K562 (cell line): ENCODE results near the gene SNX19. TPM values are rescaled to one million over a fixed set of nuclear protein-coding genes. Genes with fewer than 3 reads are reported as not detected.

Experiments
- ATAC-seq: fragments of 200-7000 bp; cut with Tn5 transposase; 3 replicates; pipeline ENCODE4 v1.9.1; 2020; ENCODE audit warnings: moderate library complexity
- BruUV-seq: library from RNA; stranded (reverse); fragments of 400-500 nt; replicated peaks from 2 replicates; lab custom pipeline; 2021; lab: Mats Ljungman, UMichigan
- CTCF ChIA-PET: fragments of 300-600 bp; formaldehyde crosslinking; extraction: SDS; loops from one replicate; lab custom pipeline; 2021; ENCODE audit warnings: low intra/inter-chr PET ratio; lab: Yijun Ruan, JAX
- POLR2A ChIA-PET: fragments of 300-600, 350-650 bp; sonication (Branson Sonifier 250); formaldehyde crosslinking; extraction: SDS; loops from one replicate; lab custom pipeline; 2021; ENCODE audit warnings: antibody characterized with exemption, inconsistent platforms; lab: Yijun Ruan, JAX
- DNase-seq, 4 experiments: peaks; one replicate each; pipeline versions ENCODE4 v3.0.0 to v3.0.0-alpha.2; 2011 to 2018; ENCODE audit warnings: low spot score in 3 of 4, mixed read lengths in 3 of 4; ENCODE audit errors: extremely low read depth in 1 of 4
- FAIRE-seq: peaks from 2 replicates; lab custom pipeline; 2011; peaks lifted over from hg19 to GRCh38; lab: Jason Lieb, UNC
- H2AFZ ChIP-seq: 2 replicates; pipeline ENCODE4 v1.6.0; 2011; ENCODE audit warnings: low read depth, low read length, control low read depth, inconsistent platforms
- H3K27ac ChIP-seq: fragments of 200-600 bp; 3 replicates; pipeline ENCODE4 v1.8.0; 2011; ENCODE audit warnings: low read depth, mild to moderate bottlenecking, control low read depth, inconsistent platforms, low read length, moderate library complexity, mixed read lengths; ENCODE audit errors: extremely low read depth
- H3K27me3 ChIP-seq, 2 experiments: fragments of 300-600 bp in 1 of 2; 2 replicates in 1 of 2; 3 replicates in 1 of 2; pipeline versions ENCODE4 v1.6.0 to v1.8.0; 2011; ENCODE audit warnings: inconsistent platforms in 2 of 2, low read length in 2 of 2, mild to moderate bottlenecking in 1 of 2, mixed read lengths in 1 of 2, moderate library complexity in 1 of 2; ENCODE audit not compliant: control insufficient read depth in 2 of 2, insufficient read depth in 2 of 2
- H3K36me3 ChIP-seq: fragments of 300-600 bp; 3 replicates; pipeline ENCODE4 v1.8.0; 2011; ENCODE audit warnings: mild to moderate bottlenecking, low read length, inconsistent platforms; ENCODE audit not compliant: control insufficient read depth, insufficient read depth
- H3K4me1 ChIP-seq, 2 experiments: fragments of 200-600 bp in 1 of 2; replicated peaks in 1 of 2; 2 replicates in 1 of 2; 3 replicates in 1 of 2; pipeline versions ENCODE4 v1.5.1 to v1.8.0; 2011; ENCODE audit warnings: inconsistent platforms in 2 of 2, low read length in 2 of 2, mild to moderate bottlenecking in 1 of 2, mixed read lengths in 1 of 2, moderate library complexity in 1 of 2; ENCODE audit not compliant: control insufficient read depth in 2 of 2, insufficient read depth in 2 of 2
- H3K4me2 ChIP-seq: 2 replicates; pipeline ENCODE4 v1.6.1; 2011; ENCODE audit warnings: low read length, control low read depth, inconsistent platforms, mixed read lengths; ENCODE audit not compliant: insufficient read depth
- H3K4me3 ChIP-seq: fragments of 200-600 bp; sonication (generic), shearing (Covaris generic); 2 replicates; pipeline ENCODE4 v1.5.1; 2016; ENCODE audit warnings: control low read depth, inconsistent platforms
- H3K79me2 ChIP-seq: fragments of 200-600 bp; 3 replicates; pipeline ENCODE4 v1.8.0; 2011; ENCODE audit warnings: low read length, inconsistent platforms; ENCODE audit not compliant: control insufficient read depth, insufficient read depth
- H3K9ac ChIP-seq, 2 experiments: 2 replicates each; pipeline versions ENCODE4 v1.6.0 to v1.6.1; 2011; ENCODE audit warnings: low read depth in 2 of 2, low read length in 2 of 2, control low read depth in 1 of 2, inconsistent platforms in 1 of 2, mild to moderate bottlenecking in 1 of 2, mixed read lengths in 1 of 2; ENCODE audit not compliant: insufficient read depth in 1 of 2
- H3K9me1 ChIP-seq: one replicate; pipeline ENCODE4 v1.6.0; 2011; ENCODE audit warnings: inconsistent platforms, mild to moderate bottlenecking, low read length, moderate library complexity; ENCODE audit not compliant: control insufficient read depth, insufficient read depth
- H3K9me3 ChIP-seq: replicated peaks from 2 replicates; pipeline ENCODE4 v1.5.1; 2011; ENCODE audit warnings: low read depth, low read length, inconsistent platforms; ENCODE audit not compliant: control insufficient read depth, insufficient read depth
- H4K20me1 ChIP-seq: replicated peaks from 2 replicates; pipeline ENCODE4 v1.6.1; 2011; ENCODE audit warnings: low read length, inconsistent platforms, mixed read lengths; ENCODE audit not compliant: control insufficient read depth, insufficient read depth
- CGGBP1 ChIP-seq: fragments of 250-450 bp; sonication (Bioruptor Pico); IDR thresholded peaks from 2 replicates; pipeline ENCODE4 v1.9.0; 2021; ENCODE audit warnings: mild to moderate bottlenecking
- HMGXB4 ChIP-seq: sonication (generic); formaldehyde crosslinking; IDR thresholded peaks from 2 replicates; pipeline ENCODE4 v1.8.1; 2023; ENCODE audit warnings: mild to moderate bottlenecking, missing genetic modification reagents
- HNRNPK ChIP-seq: fragments of 200-400 bp; formaldehyde crosslinking; IDR thresholded peaks from one replicate; pipeline ENCODE4 v1.6.1; 2018; ENCODE audit warnings: mild to moderate bottlenecking, low read depth, low read length; ENCODE audit not compliant: poor library complexity, severe bottlenecking
- KHSRP ChIP-seq: fragments of 450-650 bp; IDR thresholded peaks from 2 replicates; pipeline ENCODE4 v1.6.1; 2017
- L3MBTL2 ChIP-seq: fragments of 450-650 bp; IDR thresholded peaks from 2 replicates; pipeline ENCODE4 v1.6.1; 2016; ENCODE audit warnings: mild to moderate bottlenecking, moderate library complexity
- NR0B1 ChIP-seq: fragments of 450-650 bp; IDR thresholded peaks from one replicate; pipeline ENCODE4 v1.6.1; 2018; ENCODE audit warnings: mild to moderate bottlenecking, moderate library complexity; ENCODE audit not compliant: partially characterized antibody
- NRF1 ChIP-seq, 2 experiments: fragments of 450-650 bp; IDR thresholded peaks in 1 of 2; conservative IDR thresholded peaks in 1 of 2; 2 replicates each; pipeline ENCODE4 v1.6.1; 2014; ENCODE audit warnings: mild to moderate bottlenecking in 2 of 2
- NUFIP1 ChIP-seq: fragments of 450-650 bp; IDR thresholded peaks from 2 replicates; pipeline ENCODE4 v1.6.1; 2018; ENCODE audit not compliant: partially characterized antibody
- PRPF4 ChIP-seq: fragments of 200-400 bp; formaldehyde crosslinking; IDR thresholded peaks from one replicate; pipeline ENCODE4 v1.6.1; 2017; ENCODE audit warnings: low read length, low read depth, mild to moderate bottlenecking; ENCODE audit not compliant: insufficient read depth, poor library complexity, severe bottlenecking
- U2AF2 ChIP-seq: fragments of 200-400 bp; formaldehyde crosslinking; optimal IDR thresholded peaks from 2 replicates; pipeline ENCODE3; 2017; ENCODE audit warnings: low read depth, mild to moderate bottlenecking, low read length
- WGBS: fragments of 100-300 bp; shearing (Covaris generic); methylation state at CpG from one replicate; pipeline ENCODE4 v1.1.6; 2016; ENCODE audit warnings: low coverage, mixed read lengths; ENCODE audit not compliant: insufficient coverage; ENCODE audit errors: missing lambda C conversion rate; 5-methylcytosine and 5-hydroxymethylcytosine counted together
- in situ Hi-C: fragments of 300-500 bp; cut with MboI; formaldehyde crosslinking; loops from 4 replicates; pipeline ENCODE4 v1.15.0; 2018; ENCODE audit warnings: inconsistent platforms, mixed read lengths
- intact Hi-C: fragments of 100-400 bp; cut with micrococcal nuclease; formaldehyde crosslinking; loops from 2 replicates; pipeline ENCODE4 v1.14.2; 2022
- polyA plus RNA-seq, 8 experiments: library from polyadenylated mRNA; depleted of rRNA in 4 of 8; stranded (reverse) in 5 of 8; unstranded in 3 of 8; fragments of >200 nt; fragmentation: Nextera tagmentation in 2 of 8; fragmentation: Illumina TruSeq in 1 of 8; extraction: Ambion mirVana in 2 of 8; extraction: Trizol in 1 of 8; gene quantifications; 2 replicates each; pipeline versions ENCODE4 v1.2.1 to v1.2.3, GENCODE V29; 2011 to 2014; ENCODE audit warnings: inconsistent platforms in 1 of 8, missing spikeins in 1 of 8
- total RNA-seq, 7 experiments: library from RNA; depleted of rRNA in 6 of 7; stranded (reverse); fragments of >200 nt in 6 of 7; fragmentation: Illumina TruSeq in 2 of 7; extraction: Trizol in 2 of 7; gene quantifications; 2 replicates each; pipeline versions ENCODE4 v1.2.1 to v1.2.3, GENCODE V29; 2011 to 2021; ENCODE audit warnings: low replicate concordance in 1 of 7
- TF ChIP-seq, protein P1 (sequence below): fragments of 250-450 bp; sonication (Bioruptor Pico); IDR thresholded peaks from 2 replicates; pipeline ENCODE4 v1.8.0; 2022; ENCODE audit warnings: moderate library complexity, mild to moderate bottlenecking, inconsistent platforms
- TF ChIP-seq, protein P2 (sequence below): fragments of 250-450 bp; sonication (Bioruptor Pico); IDR thresholded peaks from 2 replicates; pipeline ENCODE4 v1.5.0; 2021

The SNX19 gene
- total and polyA plus RNA-seq, 9 of the 15 experiments (the other 6 are each of a cell fraction or from before 2014, with no cell fraction given): 2.2 to 31.3 (median 19.6) TPM

DNA sequence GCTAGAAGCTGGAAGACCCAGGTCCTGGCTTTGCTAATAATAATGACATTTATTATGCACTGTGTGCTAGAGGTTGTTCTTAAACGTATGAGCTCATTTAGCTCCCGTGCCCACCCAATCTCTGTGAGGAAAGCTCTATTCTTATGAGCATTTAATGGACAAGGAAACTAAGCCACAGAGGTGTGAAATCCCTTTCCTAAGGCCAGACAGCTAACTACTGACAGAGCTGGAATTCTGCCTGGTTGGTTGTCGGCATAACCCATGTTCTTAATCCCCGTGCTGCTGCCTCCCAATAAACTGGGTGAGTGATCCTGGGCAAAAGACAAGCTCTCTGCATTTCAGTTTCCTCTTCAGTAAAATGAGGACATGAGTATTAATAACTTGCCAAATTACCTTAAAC lies 49.4 kb downstream of the SNX19 start:
- Histone ChIP-seq H3K9me3 (no peaks in the 10 kb centered on the region), H3K27ac (no peak overlapping the region), H3K4me3 (no peak overlapping the region), H3K79me2 (no peaks in the 10 kb centered on the region), H3K9ac (no peak overlapping the region), H2AFZ (no peak overlapping the region), H3K27me3 (peaks cover 8 to 16% of the 10 kb centered on the region in 2 experiments), H3K4me2 (no peak overlapping the region), H3K36me3 (peaks cover 7% of the 10 kb centered on the region; the same call in 1 of the 3 replicates), H3K4me1 (peaks cover 0 to 1% of the 10 kb centered on the region in 2 experiments; a peak in 1 of 5 replicates), H3K9me1 (no peaks in the 10 kb centered on the region), H4K20me1 (peaks cover 6% of the 10 kb centered on the region)
- CTCF ChIA-PET: no interaction called here
- ATAC-seq (no peak), FAIRE-seq (no peak), DNase-seq (no peak)
- in situ Hi-C loops (loop anchor here (5.0 kb wide), 1 partner anchor 430 kb away; no protein-coding TSS in a partner anchor), intact Hi-C loops (no loop called here)
- POLR2A ChIA-PET: interaction anchor here (0.5 to 1.0 kb wide), 2 partner anchors 11 to 27 kb away, joined by 3 read pairs; no protein-coding TSS in a partner anchor
- TF ChIP-seq, protein P1, sequence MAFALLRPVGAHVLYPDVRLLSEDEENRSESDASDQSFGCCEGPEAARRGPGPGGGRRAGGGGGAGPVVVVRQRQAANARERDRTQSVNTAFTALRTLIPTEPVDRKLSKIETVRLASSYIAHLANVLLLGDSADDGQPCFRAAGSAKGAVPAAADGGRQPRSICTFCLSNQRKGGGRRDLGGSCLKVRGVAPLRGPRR (CRISPR knock-in tag): no peak
- TF ChIP-seq PRPF4 (no peak), L3MBTL2 (no peak), CGGBP1 (CRISPR knock-in tag) (no peak), U2AF2 (no peak), NRF1 (conservative IDR thresholded peaks at IDR 0.05 in 1 of 2, IDR thresholded peaks at IDR 0.05 in 1 of 2) (no peak), NUFIP1 (no peak), KHSRP (no peak), HMGXB4 (CRISPR knock-in tag) (no peak), NR0B1 (no peak), HNRNPK (no peak)
- TF ChIP-seq, protein P2, sequence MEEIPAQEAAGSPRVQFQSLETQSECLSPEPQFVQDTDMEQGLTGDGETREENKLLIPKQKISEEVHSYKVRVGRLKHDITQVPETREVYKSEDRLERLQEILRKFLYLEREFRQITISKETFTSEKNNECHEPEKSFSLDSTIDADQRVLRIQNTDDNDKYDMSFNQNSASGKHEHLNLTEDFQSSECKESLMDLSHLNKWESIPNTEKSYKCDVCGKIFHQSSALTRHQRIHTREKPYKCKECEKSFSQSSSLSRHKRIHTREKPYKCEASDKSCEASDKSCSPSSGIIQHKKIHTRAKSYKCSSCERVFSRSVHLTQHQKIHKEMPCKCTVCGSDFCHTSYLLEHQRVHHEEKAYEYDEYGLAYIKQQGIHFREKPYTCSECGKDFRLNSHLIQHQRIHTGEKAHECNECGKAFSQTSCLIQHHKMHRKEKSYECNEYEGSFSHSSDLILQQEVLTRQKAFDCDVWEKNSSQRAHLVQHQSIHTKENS: no peak
- WGBS: 16% methylated on average over 4 of the region's 4 CpGs
- BruUV-seq: no TSS peak
